HFFc6 (cell line): ENCODE data around the gene KDM5B. TPM values are rescaled to one million over a fixed set of nuclear protein-coding genes. Genes with fewer than 3 reads are reported as not detected.
"Not testable (repeated sequence)": the region's sequence is repeated elsewhere in the genome, so short reads cannot be mapped to it uniquely, and the experiment has no call there.

Source experiments
- DNase-seq: peaks from one replicate; pipeline ENCODE4 v3.0.0-alpha.2; 2018
- H3K27ac Mint-ChIP-seq: 2 replicates; pipeline ENCODE4 v1.8.0; 2020; ENCODE audit warnings: mild to moderate bottlenecking, mixed read lengths
- H3K27me3 Mint-ChIP-seq: 2 replicates; pipeline ENCODE4 v1.8.0; 2021; ENCODE audit warnings: mild to moderate bottlenecking, moderate library complexity, mixed read lengths; ENCODE audit not compliant: insufficient read depth
- H3K36me3 Mint-ChIP-seq: 2 replicates; pipeline ENCODE4 v1.8.0; 2021; ENCODE audit warnings: low read depth, mixed read lengths
- H3K4me1 Mint-ChIP-seq: 2 replicates; pipeline ENCODE4 v1.8.0; 2020; ENCODE audit warnings: low read depth, mixed read lengths
- H3K4me3 Mint-ChIP-seq: 2 replicates; pipeline ENCODE4 v1.8.0; 2020; ENCODE audit warnings: mild to moderate bottlenecking, moderate library complexity, mixed read lengths
- H3K9me3 Mint-ChIP-seq: 2 replicates; pipeline ENCODE4 v1.8.0; 2020; ENCODE audit warnings: mild to moderate bottlenecking, mixed read lengths
- CTCF ChIP-seq: fragments of 200-600 bp; sonication (generic); IDR thresholded peaks from 2 replicates; pipeline ENCODE4 v1.5.0; 2021; ENCODE audit warnings: antibody characterized with exemption, mild to moderate bottlenecking
- total RNA-seq, 6 experiments: library from RNA; stranded (reverse); fragmentation: NEBNext Ultra II Directional; extraction: Animal tissue kit (Norgen Biotek cat#: 25700); gene quantifications; 2 replicates in 1 of 6; 3 replicates in 5 of 6; pipeline ENCODE4 v1.2.3, GENCODE V29; 2021

The KDM5B gene
- total RNA-seq, 6 experiments from 2014 or later = 48.1 to 65.5 (median 53.5) TPM

GRCh38 chr1:202837746-202838262 lies 29.6 kb upstream of the KDM5B start:
- Mint-ChIP-seq H3K9me3 (no peaks in the 10 kb centered on the region), H3K27ac (no peak overlapping the region), H3K27me3 (peaks cover 31% of the 10 kb centered on the region), H3K4me3 (no peak overlapping the region), H3K36me3 (no peaks in the 10 kb centered on the region), H3K4me1 (no peaks in the 10 kb centered on the region)
- no peak for TF ChIP-seq CTCF
- no peak for DNase-seq

- TF ChIP-seq CTCF = no peak
- no peak for DNase-seq
- Mint-ChIP-seq H3K9me3 (no peaks in the 10 kb centered on the region), H3K4me1 (no peaks in the 10 kb centered on the region), H3K4me3 (no peak overlapping the region), H3K27me3 (peaks cover 38% of the 10 kb centered on the region), H3K36me3 (no peaks in the 10 kb centered on the region), H3K27ac (no peak overlapping the region)
Measured at GRCh38 chr1:202836623-202837403, 28.6 kb upstream of the KDM5B start.

GRCh38 chr1:202835548-202836072 lies 27.4 kb upstream of the KDM5B start:
- no peak overlapping the region for H3K4me3 Mint-ChIP-seq
- no peaks in the 10 kb centered on the region for H3K4me1 Mint-ChIP-seq
- H3K27ac Mint-ChIP-seq = no peak overlapping the region
- no peak for DNase-seq
- no peaks in the 10 kb centered on the region for H3K9me3 Mint-ChIP-seq
- H3K36me3 Mint-ChIP-seq = no peaks in the 10 kb centered on the region
- peaks cover 43% of the 10 kb centered on the region for H3K27me3 Mint-ChIP-seq
- no peak for TF ChIP-seq CTCF

- Mint-ChIP-seq H3K27me3 (peaks cover 43% of the 10 kb centered on the region), H3K4me1 (no peaks in the 10 kb centered on the region), H3K9me3 (no peaks in the 10 kb centered on the region), H3K4me3 (no peak overlapping the region), H3K36me3 (no peaks in the 10 kb centered on the region), H3K27ac (no peak overlapping the region)
- no peak for TF ChIP-seq CTCF
- DNase-seq = no peak
Measured at GRCh38 chr1:202834771-202835547, 26.7 kb upstream of the KDM5B start.

GRCh38 chr1:202831906-202832305 lies 23.7 kb upstream of the KDM5B start:
- H3K9me3 Mint-ChIP-seq = no peaks in the 10 kb centered on the region
- no peaks in the 10 kb centered on the region for H3K36me3 Mint-ChIP-seq
- no peak overlapping the region for H3K4me3 Mint-ChIP-seq
- no peak for DNase-seq
- H3K4me1 Mint-ChIP-seq = no peaks in the 10 kb centered on the region
- peaks cover 30% of the 10 kb centered on the region for H3K27me3 Mint-ChIP-seq
- TF ChIP-seq CTCF = no peak
- H3K27ac Mint-ChIP-seq = no peak overlapping the region

GRCh38 chr1:202829223-202829622 lies 21.0 kb upstream of the KDM5B start:
- not testable (repeated sequence) for H3K27ac Mint-ChIP-seq, H3K36me3 Mint-ChIP-seq, H3K9me3 Mint-ChIP-seq, H3K4me3 Mint-ChIP-seq, H3K4me1 Mint-ChIP-seq, DNase-seq
- H3K27me3 Mint-ChIP-seq = peaks cover 29% of the 10 kb centered on the region
